8988T (cell line): ENCODE results near the gene EPHB4.
"Not testable (repeated sequence)": the region's sequence is repeated elsewhere in the genome, so short reads cannot be mapped to it uniquely, and the experiment has no call there.

Experiments
- DNase-seq: peaks from one replicate; pipeline ENCODE4 v3.0.0; 2011

EPHB4 gene

DNA sequence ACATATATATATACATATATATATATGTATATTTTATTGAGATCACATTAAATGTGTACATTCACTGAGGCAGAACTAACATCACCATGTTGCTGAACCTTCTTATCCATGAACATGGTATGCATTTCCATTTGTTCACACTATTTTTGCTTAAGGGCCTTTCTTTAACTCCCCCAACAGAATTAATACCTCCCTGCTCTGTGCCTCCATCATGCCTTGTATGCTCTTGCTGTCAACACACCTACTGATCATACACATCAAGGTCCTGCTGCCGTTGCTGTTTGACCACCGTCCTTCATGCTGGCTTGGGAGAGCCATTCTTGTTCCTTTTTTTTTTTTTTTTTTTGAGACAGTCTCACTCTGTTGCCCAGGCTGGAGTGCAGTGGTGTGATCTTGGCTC is 43.5 kb downstream of the EPHB4 start:
- no peak for DNase-seq

DNA sequence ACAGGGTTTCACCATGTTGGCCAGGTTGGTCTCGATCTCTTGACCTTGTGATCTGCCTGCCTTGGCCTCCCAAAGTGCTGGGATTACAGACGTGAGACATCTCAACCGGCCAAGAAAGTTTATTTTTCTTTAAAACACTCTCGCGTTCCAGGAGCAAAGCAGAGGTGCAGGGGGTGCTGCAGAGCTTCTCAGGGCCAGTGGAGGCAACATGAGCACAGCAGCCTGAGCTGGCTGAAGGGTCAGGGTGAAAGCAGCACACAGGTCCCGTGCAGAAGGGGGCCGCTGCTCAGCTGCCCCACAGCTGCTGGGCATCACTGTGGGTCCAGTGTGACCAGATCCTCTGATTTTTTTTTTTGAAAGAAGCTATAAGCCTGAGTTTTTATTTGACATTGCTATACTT is 46.1 kb downstream of the EPHB4 start:
- DNase-seq, result no peak

DNA sequence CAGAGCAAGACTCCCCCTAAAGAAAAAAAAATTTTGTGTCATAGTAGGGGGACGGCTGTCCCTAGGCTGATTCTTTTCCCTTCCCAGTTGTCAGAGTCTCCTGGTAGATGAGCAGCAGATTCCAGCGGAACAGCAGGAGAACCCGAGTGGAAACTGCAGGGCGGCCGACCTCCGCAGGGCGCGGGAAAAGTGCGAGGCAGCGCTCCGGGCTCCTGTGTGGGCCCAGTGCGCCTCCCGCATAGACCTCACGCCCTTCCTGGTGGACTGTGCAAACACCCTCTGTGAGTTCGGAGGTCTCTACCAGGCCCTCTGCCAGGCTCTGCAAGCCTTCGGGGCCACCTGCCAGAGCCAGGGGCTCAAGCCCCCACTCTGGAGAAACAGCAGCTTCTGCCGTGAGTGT is 48.0 kb downstream of the EPHB4 start:
- no peak for DNase-seq

DNA sequence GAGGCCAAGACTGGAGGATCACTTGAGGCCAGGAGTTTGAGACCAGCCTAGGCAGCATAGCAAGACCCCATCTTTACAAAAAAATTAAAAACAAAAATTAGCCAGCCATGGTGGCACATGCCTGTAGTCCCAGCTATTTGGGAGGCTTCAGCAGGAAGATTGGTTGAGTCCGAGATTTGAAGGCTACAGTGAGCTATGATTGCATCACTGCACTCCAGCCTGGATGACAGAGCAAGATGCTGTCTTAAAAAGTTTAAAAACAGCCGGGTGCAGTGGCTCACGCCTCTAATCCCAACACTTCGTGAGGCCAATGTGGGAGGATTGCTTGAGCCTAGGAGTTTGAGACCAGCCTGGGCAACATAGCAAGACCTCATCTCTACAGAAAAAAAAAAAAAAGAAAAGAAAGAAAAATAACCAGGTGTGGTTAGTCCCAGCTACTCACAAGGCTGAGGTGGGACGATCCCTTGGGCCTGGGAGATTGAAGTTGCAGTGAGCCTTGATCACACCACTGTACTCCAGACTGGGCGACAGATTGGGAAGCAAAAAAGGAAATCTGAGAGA is 49.2 kb downstream of the EPHB4 start:
- DNase-seq, result no peak

DNA sequence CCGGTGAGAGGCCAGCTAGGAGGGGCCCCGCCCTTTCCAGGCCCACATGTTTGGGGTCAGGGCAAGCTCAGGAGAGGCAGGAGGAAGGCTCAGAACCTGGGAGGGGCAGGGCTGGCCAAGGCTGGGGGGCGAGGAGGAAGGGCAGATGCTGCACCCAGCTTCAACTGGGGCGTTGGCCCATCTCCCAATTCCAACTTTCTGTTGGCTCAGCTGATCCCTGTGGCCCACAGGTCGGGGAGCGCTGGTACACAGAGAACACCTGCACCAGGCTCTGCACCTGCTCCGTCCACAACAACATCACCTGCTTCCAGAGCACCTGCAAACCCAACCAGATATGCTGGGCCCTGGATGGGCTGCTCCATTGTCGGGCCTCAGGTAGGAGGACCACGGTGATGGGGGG is 53.8 kb downstream of the EPHB4 start:
- no peak for DNase-seq

DNA sequence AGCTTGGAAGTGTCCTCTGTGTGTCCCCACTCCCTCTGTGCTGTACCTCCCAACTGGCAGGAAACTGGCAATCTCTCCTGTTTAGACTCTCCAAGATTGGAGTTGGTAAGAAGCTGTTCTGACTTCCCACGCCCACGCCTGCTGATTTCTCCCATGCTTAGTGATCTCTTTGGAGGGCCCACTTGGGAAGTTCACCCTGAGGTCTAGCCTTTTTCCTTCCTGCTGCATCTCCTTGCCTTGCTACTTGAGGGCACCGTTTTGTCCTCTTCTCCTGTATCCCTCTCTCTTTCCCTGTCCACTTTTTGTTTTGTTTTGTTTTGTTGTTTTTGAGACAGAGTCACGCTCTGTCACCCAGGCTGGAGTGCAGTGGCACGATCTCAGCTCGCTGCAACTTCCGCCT is 58.5 kb downstream of the EPHB4 start:
- no peak for DNase-seq

DNA sequence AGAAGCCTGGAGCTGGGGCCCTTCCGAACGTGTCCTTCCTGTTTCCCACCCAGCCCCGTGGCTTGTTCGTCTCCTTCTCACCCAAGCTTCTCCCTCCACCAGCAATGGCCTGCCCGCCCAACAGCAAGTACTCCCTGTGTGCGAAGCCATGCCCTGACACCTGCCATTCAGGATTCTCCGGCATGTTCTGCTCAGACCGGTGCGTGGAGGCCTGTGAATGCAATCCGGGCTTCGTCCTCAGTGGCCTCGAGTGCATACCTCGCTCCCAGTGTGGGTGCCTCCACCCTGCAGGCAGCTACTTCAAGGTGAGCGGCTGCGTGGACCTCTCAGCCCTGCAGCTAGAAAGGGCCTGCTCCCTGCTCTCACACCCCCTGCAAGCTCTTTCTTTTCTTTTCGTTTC is 62.1 kb downstream of the EPHB4 start:
- DNase-seq, result no peak

DNA sequence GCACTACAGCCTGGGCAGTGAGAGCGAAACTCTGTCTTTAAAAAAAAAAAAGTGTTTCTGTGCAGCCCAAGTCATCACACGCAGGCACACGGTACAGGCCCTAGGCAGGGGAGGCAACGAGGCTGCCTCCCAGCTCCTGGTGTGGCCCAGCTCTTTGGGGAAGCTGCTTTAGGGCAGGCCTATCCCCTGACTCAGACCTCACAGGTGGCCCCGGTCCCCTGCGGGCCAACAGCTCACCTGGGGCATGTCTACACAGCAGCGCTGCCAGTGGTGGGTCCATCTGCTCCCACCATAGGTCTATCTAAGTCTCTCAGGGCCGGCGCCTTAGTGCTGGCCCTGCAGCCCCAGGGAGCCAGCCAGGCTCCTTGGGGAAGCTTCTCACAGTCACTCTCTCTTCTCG is 62.5 kb downstream of the EPHB4 start:
- DNase-seq, result no peak

DNA sequence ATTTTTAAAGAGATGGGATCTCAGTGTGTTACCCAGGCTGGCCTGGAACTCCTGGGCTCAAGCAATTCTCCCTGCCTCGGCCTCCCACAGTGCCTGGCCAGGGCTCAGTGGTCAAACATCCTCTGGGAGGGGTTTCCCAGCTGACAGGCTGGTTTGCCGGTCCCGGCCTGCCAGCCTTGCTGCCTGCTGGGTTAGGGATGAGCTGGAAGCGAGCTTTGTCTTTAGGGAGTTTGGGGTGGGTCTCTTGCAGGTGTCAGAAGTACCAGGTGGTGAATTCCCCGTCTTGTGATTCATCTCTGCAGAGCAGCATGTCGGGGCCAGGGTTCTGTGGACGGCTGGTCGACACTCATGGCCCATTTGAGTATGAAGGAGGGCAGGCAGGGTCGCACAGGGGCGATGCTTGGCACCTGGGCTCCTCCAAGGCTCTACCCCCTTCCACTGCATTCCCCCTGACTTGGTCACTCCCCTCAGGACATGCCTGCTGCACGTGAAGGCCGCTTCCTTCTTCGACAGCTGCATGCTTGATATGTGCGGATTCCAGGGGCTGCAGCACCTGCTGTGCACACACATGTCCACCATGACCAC is 63.7 kb downstream of the EPHB4 start:
- DNase-seq, result no peak

DNA sequence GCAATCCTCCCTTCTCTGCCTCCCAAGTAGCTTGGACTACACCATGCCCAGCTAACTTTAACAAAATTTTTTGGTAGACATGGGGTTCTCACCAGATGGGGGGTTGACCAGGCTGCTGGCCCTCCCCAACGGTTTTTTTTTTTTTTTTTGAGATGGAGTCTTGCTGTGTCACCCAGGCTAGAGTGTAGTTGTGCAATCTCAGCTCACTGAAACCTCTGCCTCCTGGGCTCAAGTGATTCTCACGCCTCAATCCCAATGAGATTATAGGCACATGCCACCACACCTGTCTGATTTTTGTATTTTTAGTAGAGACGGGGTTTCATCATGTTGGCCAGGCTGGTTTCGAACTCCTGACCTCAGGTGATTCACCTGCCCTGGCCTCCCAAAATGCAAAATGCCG is 64.5 kb downstream of the EPHB4 start:
- DNase-seq, result not testable (repeated sequence)

DNA sequence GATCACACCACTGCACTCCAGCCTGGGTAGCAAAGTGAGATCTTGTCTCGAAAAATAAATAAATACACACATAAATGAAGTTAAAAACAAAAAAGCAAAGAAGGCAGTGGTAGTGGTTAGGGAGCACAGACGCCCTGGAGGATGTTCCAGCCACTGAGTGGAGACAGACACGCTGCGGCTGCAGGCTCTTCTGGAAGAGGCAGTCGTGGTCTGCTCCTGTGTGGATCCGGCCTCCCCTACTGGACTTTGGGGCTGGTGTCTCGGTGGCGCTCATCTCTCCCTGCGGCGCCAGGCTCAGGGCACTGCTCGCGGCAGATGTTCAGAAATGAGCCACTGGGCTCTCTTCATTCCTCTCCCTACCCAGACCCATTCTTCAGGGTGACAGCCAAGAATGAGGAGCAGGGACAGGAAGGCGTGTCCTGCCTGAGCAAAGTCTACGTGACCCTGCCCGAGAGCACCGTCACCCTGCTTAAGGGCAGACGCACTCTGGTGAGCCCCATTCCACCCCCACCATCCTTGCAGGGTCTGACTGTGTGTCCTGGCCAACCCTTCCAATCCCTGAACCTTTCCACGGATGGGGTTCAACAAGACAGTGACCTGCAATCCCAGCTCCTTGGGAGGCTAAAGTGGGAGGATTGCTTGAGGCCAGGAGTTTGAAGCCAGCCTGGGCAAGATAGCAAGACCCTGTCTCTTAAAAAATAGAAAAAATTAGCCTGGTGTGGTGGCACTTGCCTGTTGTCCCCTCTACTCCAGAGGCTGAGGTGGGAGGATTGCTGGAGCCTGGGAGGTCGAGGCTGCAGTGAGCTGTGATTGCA is 67.8 kb downstream of the EPHB4 start:
- no peak for DNase-seq

DNA sequence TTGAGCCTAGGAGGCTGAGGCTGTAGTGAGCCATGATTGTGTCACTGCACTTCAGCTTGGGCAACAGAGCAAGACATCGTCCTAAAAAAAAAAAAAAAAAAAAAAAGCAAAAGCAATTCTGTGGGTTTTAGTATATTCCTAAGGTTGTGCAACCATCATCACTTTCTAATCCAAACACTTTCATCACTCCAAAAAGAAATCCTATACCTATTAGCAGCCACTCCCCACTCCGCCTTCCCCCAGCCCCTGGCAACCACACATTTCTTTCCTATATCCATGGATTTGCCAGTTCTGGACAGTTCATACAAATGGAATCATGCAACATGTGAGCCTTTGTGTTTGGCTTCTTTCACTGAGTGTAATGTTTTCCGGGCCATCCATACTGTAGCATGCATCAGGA is 73.6 kb downstream of the EPHB4 start:
- no peak for DNase-seq

DNA sequence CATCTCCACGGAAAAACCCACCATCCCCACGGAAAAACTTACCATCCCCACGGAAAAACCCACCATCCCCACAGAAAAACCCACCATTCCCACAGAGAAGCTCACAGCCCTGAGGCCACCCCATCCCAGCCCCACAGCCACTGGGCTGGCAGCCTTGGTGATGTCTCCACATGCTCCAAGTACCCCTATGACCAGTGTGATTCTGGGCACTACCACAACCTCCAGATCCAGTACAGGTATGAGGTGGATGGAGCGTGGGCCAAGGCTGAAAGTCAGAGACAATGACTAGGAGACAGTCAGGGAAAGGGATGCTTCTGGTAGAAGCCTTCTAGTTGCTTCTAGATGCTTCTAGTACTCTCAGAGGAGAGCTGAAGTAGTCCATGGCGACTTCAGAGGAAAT is 74.3 kb downstream of the EPHB4 start:
- DNase-seq, result no peak
